Ectodermal cell (in vitro differentiated cells): ENCODE data around the gene SARDH. TPM values are rescaled to one million over a fixed set of nuclear protein-coding genes. Genes with fewer than 3 reads are reported as not detected.

Experiments used
- H3K27ac ChIP-seq: 2 replicates; pipeline ENCODE4 v1.7.0; 2013; ENCODE audit warnings: mild to moderate bottlenecking, low read depth, low read length; ENCODE audit not compliant: insufficient read depth, poor library complexity, severe bottlenecking
- H3K27me3 ChIP-seq: 2 replicates; pipeline ENCODE4 v1.7.0; 2013; ENCODE audit warnings: mild to moderate bottlenecking, low read length; ENCODE audit not compliant: insufficient read depth, control insufficient read depth, poor library complexity, severe bottlenecking
- H3K36me3 ChIP-seq: one replicate; pipeline ENCODE4 v1.7.0; 2013; ENCODE audit warnings: low read length; ENCODE audit not compliant: control insufficient read depth, insufficient read depth
- H3K4me1 ChIP-seq: one replicate; pipeline ENCODE4 v1.7.0; 2013; ENCODE audit warnings: low read length; ENCODE audit not compliant: control insufficient read depth, insufficient read depth
- H3K4me3 ChIP-seq: 2 replicates; pipeline ENCODE4 v1.7.0; 2013; ENCODE audit warnings: low read depth, low read length, control low read depth; ENCODE audit not compliant: insufficient read depth
- H3K9me3 ChIP-seq: 2 replicates; pipeline ENCODE4 v1.7.0; 2013; ENCODE audit warnings: mild to moderate bottlenecking, low read length, moderate library complexity; ENCODE audit not compliant: control insufficient read depth
- WGBS, 2 experiments: methylation state at CpG; one replicate each; pipeline ENCODE4 v1.1.7; 2013; ENCODE audit warnings: missing lambda C conversion rate in 2 of 2; 5-methylcytosine and 5-hydroxymethylcytosine counted together
- polyA plus RNA-seq, 4 experiments: library from polyadenylated mRNA; stranded (reverse); fragments of 50-300 nt; gene quantifications; one replicate each; pipeline ENCODE4 v1.2.3, GENCODE V29; 2013

The SARDH gene, protein sequence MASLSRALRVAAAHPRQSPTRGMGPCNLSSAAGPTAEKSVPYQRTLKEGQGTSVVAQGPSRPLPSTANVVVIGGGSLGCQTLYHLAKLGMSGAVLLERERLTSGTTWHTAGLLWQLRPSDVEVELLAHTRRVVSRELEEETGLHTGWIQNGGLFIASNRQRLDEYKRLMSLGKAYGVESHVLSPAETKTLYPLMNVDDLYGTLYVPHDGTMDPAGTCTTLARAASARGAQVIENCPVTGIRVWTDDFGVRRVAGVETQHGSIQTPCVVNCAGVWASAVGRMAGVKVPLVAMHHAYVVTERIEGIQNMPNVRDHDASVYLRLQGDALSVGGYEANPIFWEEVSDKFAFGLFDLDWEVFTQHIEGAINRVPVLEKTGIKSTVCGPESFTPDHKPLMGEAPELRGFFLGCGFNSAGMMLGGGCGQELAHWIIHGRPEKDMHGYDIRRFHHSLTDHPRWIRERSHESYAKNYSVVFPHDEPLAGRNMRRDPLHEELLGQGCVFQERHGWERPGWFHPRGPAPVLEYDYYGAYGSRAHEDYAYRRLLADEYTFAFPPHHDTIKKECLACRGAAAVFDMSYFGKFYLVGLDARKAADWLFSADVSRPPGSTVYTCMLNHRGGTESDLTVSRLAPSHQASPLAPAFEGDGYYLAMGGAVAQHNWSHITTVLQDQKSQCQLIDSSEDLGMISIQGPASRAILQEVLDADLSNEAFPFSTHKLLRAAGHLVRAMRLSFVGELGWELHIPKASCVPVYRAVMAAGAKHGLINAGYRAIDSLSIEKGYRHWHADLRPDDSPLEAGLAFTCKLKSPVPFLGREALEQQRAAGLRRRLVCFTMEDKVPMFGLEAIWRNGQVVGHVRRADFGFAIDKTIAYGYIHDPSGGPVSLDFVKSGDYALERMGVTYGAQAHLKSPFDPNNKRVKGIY
- 6.9 TPM for polyA plus RNA-seq (2013, experiment 1 of 4)
- polyA plus RNA-seq (2013, experiment 2 of 4): 8.8 TPM
- 7.4 TPM for polyA plus RNA-seq (2013, experiment 3 of 4)
- polyA plus RNA-seq (2013, experiment 4 of 4): 6.9 TPM

DNA sequence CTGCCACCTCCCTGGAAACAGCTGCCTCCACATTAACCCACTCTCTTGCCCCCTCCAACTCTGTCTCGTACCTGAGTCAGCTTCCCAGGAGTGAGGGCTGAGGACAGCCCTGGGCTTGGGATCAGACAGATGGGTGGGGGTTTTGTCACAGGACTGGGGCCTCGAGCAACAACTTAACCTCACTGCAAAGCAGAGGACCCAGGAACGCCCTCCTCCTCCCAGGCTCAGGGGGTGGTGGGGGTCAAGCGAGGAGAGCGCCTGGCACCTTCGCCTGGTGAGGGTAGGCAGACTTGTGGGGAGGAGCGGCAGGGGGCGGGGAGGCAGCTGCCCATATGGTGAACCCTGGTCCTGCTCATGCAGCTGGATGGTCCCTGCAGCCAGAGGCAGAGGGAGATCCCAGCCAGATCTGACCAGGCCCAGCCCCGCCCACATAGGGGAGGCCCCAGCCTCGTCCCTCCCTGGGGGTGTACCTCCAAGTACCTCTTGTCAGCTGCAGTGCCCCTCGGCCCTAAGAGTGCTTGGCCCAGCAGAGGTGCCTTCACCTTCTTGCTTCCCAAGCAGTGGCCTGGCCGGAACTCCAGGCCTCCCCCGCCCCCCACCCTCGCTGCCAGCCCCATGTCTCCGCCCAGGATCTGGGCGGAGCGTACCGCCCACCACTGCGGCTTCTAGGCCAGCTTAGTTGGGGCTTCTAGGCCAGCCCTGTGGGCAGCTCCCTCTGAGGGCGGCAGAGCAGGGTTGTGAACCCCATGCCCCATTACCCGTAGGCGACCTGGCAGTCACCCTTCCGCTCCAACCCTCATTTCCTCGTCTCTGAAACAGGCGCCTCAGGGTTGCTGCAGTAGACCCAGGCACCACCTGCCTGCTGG, at the start of gene SARDH:
Gene SARDH, minus strand, starts transcription at position 579 of the 866 bp plus-strand sequence. CDS start 4,179 bp downstream, outside the sequence.
- H3K4me3 ChIP-seq: peak within 1 kb of the TSS; percentile 18
- peaks cover 13% of the 10 kb centered on the region for H3K4me1 ChIP-seq
- H3K27ac ChIP-seq: no peak within 1 kb of the TSS
- H3K36me3 ChIP-seq: no peaks in the 10 kb centered on the region
- 27 to 28% methylated on average over 25 of the region's 25 CpGs for WGBS, 2 experiments
- no peaks in the 10 kb centered on the region for H3K27me3 ChIP-seq
- H3K9me3 ChIP-seq: no peaks in the 10 kb centered on the region

DNA sequence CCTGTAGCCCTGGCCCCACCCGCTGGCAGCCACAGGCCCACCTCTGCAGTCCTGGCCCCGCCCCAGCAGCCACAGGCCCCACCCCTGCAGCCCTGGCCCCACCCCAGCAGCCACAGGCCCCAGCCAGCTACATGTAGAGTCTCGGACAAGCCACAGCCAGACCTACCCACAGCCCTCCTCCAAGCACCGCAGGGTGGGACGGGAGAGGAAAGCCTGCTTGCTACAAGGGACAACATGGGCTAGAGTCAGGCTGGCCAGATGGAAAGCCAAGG, 49.5 kb upstream of the SARDH start:
- H3K27ac ChIP-seq: no peak overlapping the region
- H3K36me3 ChIP-seq: peaks cover 7% of the 10 kb centered on the region
- no peak overlapping the region for H3K4me3 ChIP-seq
- peaks cover 3% of the 10 kb centered on the region for H3K4me1 ChIP-seq
- WGBS, 2 experiments: 65 to 68% methylated on average over 5 of the region's 5 CpGs
- H3K27me3 ChIP-seq: no peaks in the 10 kb centered on the region
- H3K9me3 ChIP-seq: no peaks in the 10 kb centered on the region

DNA sequence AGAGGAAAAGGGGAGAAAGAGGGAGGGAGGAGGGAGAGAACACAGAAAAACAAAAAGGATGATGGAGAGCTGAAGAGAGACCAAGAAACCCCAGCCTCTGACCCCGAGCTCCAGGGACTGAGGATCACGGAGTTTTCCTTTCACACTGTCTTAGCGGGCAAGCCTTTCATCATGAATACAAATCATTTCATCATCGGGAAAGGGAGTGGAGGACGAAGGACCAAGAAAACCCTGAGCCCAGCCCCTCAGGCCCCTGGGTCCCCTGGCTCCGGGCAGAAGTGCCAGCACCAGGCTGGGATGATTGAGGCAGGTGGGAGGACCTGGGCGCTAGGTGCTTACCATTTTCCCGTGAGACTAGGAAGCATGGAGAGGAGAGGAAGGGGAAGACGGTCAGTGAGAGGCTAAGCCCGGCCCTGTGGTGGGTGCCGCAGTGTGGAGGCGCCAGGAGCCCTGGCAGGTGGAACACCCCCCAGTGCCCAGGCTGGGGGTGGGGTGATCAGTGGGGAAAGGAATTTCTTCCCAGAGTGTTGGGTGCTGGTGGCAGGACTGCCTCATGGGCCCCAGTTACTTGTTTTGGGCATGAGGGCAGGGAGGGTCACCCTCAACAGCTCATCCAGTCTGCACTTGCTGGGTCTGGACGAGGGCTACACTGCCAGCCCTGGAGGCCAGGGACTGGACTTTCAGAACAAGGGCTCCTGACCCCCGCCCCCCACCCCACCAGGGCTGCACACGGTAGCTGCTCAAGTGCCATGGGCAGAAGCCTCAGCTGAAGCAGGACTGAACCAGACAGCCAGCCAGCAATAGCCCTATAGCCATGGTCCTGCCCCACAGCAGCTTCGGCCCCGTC, 49.0 kb upstream of the SARDH start:
- Histone ChIP-seq H3K27me3 (no peaks in the 10 kb centered on the region), H3K4me1 (peaks cover 3% of the 10 kb centered on the region), H3K4me3 (no peak overlapping the region), H3K27ac (no peak overlapping the region), H3K9me3 (no peaks in the 10 kb centered on the region), H3K36me3 (peaks cover 7% of the 10 kb centered on the region)
- 88% methylated on average over 17 of the region's 17 CpGs for WGBS, 2 experiments

DNA sequence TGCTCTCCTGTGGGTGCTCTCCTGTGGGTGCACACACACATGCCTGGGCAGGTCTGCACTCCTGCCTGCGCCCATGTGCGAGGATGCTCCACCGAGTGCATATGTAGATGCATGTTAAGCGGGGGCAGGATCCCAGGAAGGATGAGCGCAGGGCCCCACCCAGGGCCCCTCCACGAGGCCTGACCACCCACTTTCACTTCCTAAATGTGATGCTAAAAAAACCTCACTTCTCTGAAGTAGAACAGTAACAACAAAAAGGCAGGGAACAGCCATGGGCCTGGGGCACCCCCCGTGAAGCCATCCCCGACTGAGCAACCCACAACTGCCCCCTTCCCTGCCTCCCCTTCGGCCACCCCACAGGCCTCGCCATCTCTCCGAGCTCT, 48.2 kb upstream of the SARDH start:
- Histone ChIP-seq H3K36me3 (peaks cover 7% of the 10 kb centered on the region), H3K27ac (no peak overlapping the region), H3K4me3 (no peak overlapping the region), H3K4me1 (peaks cover 3% of the 10 kb centered on the region), H3K27me3 (no peaks in the 10 kb centered on the region), H3K9me3 (no peaks in the 10 kb centered on the region)
- 93 to 96% methylated on average over 11 of the region's 11 CpGs for WGBS, 2 experiments

DNA sequence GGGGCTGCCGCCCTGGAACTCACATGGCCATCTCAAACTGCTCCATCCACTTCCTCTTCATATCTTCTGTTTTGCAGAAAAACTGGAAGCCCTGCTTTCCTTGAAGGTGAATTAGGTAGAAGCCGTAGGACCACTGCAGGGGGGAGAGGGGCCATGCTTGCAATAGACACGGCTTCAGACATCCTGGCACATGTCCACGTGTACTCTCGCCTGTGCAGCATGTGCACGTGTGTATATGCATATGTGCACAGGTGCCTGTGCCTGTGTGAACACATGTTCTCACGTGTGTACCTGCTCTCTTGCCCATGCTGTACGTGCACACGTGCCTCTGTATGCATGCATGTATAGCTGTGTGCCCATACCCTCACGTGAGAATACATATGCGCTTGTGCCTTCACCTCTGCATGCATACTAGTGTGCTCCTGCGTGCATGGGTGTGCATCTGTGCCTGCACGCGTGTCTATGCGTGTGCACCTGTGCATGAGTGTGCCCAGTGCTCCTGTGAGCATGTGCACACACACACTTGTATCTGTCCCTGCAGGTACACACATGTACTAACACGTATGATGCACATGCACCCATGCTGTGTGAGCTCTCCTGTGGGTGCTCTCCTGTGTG, 47.7 kb upstream of the SARDH start:
- H3K36me3 ChIP-seq: peaks cover 4% of the 10 kb centered on the region
- H3K27me3 ChIP-seq: no peaks in the 10 kb centered on the region
- peaks cover 3% of the 10 kb centered on the region for H3K4me1 ChIP-seq
- 95 to 96% methylated on average over 16 of the region's 16 CpGs for WGBS, 2 experiments
- H3K9me3 ChIP-seq: no peaks in the 10 kb centered on the region
- no peak overlapping the region for H3K4me3 ChIP-seq
- no peak overlapping the region for H3K27ac ChIP-seq

DNA sequence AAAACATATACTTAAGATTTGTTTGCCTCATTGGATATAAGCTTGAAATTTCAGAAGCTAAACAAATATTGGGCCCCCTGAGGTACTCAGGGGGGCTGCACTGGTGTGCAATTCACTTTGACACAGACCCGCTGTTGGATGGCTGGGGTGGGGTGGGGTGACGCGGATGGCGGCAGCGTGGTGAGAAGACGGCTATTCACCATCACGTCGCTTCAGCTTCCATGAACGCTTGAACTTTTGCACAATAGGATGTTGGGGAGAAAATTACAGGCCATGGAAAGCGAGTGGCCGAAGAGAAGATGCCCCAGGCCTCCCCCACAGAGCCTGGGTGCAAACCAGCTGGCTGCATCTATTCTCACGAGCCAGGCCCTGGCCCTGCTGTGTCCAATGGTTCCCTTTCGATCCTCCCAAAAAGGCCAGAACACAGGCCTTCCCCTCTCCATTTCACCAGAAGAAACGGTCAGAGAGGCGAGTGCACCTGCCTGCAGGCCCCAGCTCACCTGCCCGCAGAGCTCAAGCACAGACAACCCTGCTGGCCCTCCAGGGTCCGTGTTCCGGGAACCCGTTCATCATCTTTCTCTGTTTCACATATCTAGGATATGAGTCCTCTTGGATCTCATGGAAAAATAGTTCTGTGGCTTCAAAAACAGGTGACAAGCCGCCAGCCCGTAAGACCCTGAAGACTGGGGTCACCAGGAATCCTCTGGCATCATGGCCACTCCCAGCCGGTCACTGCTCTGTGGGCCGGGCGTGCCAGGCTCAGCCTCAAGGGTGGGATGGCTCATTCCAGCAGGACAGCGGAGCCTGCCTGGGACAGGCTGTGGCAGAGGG, 46.8 kb upstream of the SARDH start:
- H3K4me1 ChIP-seq: peaks cover 3% of the 10 kb centered on the region
- no peak overlapping the region for H3K27ac ChIP-seq
- no peaks in the 10 kb centered on the region for H3K9me3 ChIP-seq
- H3K36me3 ChIP-seq: no peaks in the 10 kb centered on the region
- no peaks in the 10 kb centered on the region for H3K27me3 ChIP-seq
- WGBS, 2 experiments: 96% methylated on average over 25 of the region's 25 CpGs
- H3K4me3 ChIP-seq: no peak overlapping the region

DNA sequence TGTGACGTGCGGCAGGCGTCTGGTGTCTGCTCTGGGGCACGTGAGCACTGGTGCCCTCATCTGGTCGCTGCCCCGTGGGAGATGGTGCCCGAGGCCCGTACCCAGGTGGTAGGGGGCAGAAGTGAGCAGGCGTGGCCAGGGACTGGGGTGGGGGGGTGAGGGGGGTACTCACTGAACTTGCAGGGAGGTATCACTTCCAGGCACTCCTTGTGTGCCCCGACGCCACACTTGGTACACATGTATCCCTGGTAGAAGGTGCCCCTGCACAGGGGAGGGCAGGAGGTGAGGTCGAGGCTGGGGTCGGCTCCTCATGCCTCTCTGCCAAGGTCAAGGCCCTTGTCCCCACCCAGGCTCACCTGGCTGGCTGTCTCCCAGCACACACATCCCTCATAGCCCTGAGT, 45.2 kb upstream of the SARDH start:
- Histone ChIP-seq H3K4me3 (no peak overlapping the region), H3K27me3 (no peaks in the 10 kb centered on the region), H3K27ac (no peak overlapping the region), H3K36me3 (peaks cover 10% of the 10 kb centered on the region), H3K9me3 (no peaks in the 10 kb centered on the region), H3K4me1 (peaks cover 3% of the 10 kb centered on the region)
- 93 to 95% methylated on average over 13 of the region's 13 CpGs for WGBS, 2 experiments

DNA sequence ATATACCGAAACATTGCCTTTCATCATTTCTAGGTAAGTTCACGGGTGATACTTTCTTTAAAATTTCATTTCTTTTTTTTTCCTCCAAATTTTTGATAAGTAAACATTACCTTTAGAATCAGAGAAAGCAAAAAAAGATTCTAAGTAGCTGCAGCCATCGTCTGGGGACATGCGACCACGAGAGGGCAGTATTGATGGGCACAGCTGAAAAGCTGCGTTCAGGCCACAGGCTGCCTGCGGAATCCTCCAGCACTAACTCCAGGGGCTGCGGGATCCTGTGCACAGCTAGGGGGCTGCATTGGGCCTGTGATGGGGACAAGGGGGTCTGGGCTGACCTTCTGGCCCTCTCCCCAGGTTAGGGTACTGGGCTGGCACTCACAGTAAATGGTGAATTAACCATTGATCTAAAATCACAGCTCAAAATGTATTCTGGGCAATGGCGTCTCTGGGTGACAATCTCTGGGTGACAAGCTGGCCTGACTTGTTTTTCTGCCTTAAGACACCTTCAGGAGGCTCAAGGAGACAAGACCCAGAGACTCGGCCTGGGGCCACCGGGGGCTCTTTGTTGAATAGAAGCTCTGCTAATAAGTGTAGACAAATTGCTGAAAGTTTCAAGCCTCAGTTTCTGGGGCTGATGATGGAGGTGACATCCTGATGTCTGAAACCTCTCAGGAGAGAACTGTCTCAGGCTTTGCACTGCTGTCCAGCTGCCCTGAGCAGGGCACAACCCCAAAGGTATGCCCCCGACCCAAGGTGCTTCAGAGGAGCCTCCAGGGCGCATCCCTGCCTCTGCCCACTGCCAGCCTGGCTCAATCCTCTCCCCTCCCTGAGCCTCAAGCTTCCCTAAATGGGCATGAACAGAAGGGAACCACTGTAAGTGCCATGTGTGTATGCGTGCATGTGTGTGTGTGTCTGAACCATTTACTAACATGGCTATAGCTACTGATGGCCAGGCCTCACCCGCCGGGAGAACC, 44.3 kb upstream of the SARDH start:
- WGBS, 2 experiments: 53 to 54% methylated on average over 16 of the region's 16 CpGs
- no peak overlapping the region for H3K4me3 ChIP-seq
- peaks cover 10% of the 10 kb centered on the region for H3K36me3 ChIP-seq
- H3K4me1 ChIP-seq: peaks cover 3% of the 10 kb centered on the region
- H3K27me3 ChIP-seq: no peaks in the 10 kb centered on the region
- no peak overlapping the region for H3K27ac ChIP-seq
- no peaks in the 10 kb centered on the region for H3K9me3 ChIP-seq
